Lung (tissue), 12 donors: ENCODE results near the gene U2SURP. TPM values are rescaled to one million over a fixed set of nuclear protein-coding genes. Genes with fewer than 3 reads are reported as not detected.

Source experiments
- ATAC-seq: fragments of 200-7000 bp; cut with Tn5 transposase; one replicate; pipeline ENCODE4 v1.9.1; 2020; ENCODE audit warnings: moderate number of reproducible peaks; ENCODE audit not compliant: insufficient read depth, low FRiP score
- DNase-seq, 3 donors: peaks; one replicate each; pipeline ENCODE4 v3.0.0-alpha.2; 2013 to 2017
- H3K27ac ChIP-seq, 2 donors: one replicate each; pipeline ENCODE4 v1.5.1; 2013; ENCODE audit warnings: mild to moderate bottlenecking in 2 of 2, moderate library complexity in 2 of 2, control low read depth in 1 of 2, inconsistent platforms in 1 of 2, low read depth in 1 of 2, low read length in 1 of 2
- H3K27me3 ChIP-seq, 3 donors: one replicate each; pipeline ENCODE4 v1.5.1; 2013; ENCODE audit warnings: low read length in 2 of 3; ENCODE audit not compliant: control insufficient read depth in 3 of 3, insufficient read depth in 3 of 3
- H3K36me3 ChIP-seq, 4 donors: one replicate each; pipeline ENCODE4 v1.5.1; 2013; ENCODE audit warnings: low read length in 4 of 4, mild to moderate bottlenecking in 1 of 4, moderate library complexity in 1 of 4; ENCODE audit not compliant: control insufficient read depth in 4 of 4, insufficient read depth in 4 of 4
- H3K4me1 ChIP-seq, 5 donors: one replicate each; pipeline ENCODE4 v1.5.1; 2013; ENCODE audit warnings: low read length in 5 of 5, mild to moderate bottlenecking in 2 of 5, moderate library complexity in 1 of 5; ENCODE audit not compliant: control insufficient read depth in 5 of 5, insufficient read depth in 5 of 5
- H3K4me3 ChIP-seq: one replicate; pipeline ENCODE4 v1.5.1; 2013; ENCODE audit warnings: mild to moderate bottlenecking, control low read depth, moderate library complexity
- H3K9ac ChIP-seq, 2 donors: one replicate each; pipeline ENCODE4 v1.5.1; 2013; ENCODE audit warnings: low read length in 2 of 2, control low read depth in 1 of 2; ENCODE audit not compliant: insufficient read depth in 1 of 2
- H3K9me3 ChIP-seq, 4 donors: one replicate each; pipeline ENCODE4 v1.5.1; 2013; ENCODE audit warnings: low read length in 3 of 4, mild to moderate bottlenecking in 1 of 4, moderate library complexity in 1 of 4; ENCODE audit not compliant: control insufficient read depth in 4 of 4, insufficient read depth in 3 of 4
- WGBS, 2 donors: extraction: QIAGEN DNeasy Blood & Tissue Kit; methylation state at CpG; one replicate each; pipeline ENCODE4 v1.1.7; 2013; 5-methylcytosine and 5-hydroxymethylcytosine counted together
- polyA plus RNA-seq, 2 donors: library from polyadenylated mRNA; stranded (reverse); fragments of 200-250 nt; gene quantifications; one replicate each; pipeline ENCODE4 v1.2.1, GENCODE V29; 2013
- total RNA-seq, 2 donors: library from RNA; depleted of rRNA in 1 of 2; stranded (reverse); fragments of >200 nt in 1 of 2; gene quantifications; one replicate each; pipeline ENCODE4 v1.2.1, GENCODE V29; 2014 to 2021
- TF ChIP-seq, protein P1 (sequence below): IDR thresholded peaks from 2 replicates; pipeline ENCODE4 v1.5.1; 2012; ENCODE audit warnings: mild to moderate bottlenecking; ENCODE audit errors: control extremely low read depth, extremely low read depth
- donor health status: control.
- donor health status: control.
- donor health status: Bipolar disorder and iron deficiency.
- donor health status: healthy.
- donor health status: DM: yes; HTN: yes; CAD: no.

Gene U2SURP
- total and polyA plus RNA-seq, 4 donors: 25.7 to 167 (median 46.2) TPM

- DNase-seq (no peak), ATAC-seq (no peak)
- Histone ChIP-seq H3K4me3 (no peak overlapping the region), H3K27ac (no peak overlapping the region), H3K4me1 (peaks cover 0 to 2% (median 0%) of the 10 kb centered on the region in 5 donors), H3K9me3 (no peaks in the 10 kb centered on the region), H3K9ac (no peak overlapping the region), H3K36me3 (peaks cover 0 to 9% (median 2%) of the 10 kb centered on the region in 4 donors), H3K27me3 (no peaks in the 10 kb centered on the region)
- WGBS, 2 donors: 78 to 87% methylated on average over 3 of the region's 3 CpGs
- TF ChIP-seq, protein P1, sequence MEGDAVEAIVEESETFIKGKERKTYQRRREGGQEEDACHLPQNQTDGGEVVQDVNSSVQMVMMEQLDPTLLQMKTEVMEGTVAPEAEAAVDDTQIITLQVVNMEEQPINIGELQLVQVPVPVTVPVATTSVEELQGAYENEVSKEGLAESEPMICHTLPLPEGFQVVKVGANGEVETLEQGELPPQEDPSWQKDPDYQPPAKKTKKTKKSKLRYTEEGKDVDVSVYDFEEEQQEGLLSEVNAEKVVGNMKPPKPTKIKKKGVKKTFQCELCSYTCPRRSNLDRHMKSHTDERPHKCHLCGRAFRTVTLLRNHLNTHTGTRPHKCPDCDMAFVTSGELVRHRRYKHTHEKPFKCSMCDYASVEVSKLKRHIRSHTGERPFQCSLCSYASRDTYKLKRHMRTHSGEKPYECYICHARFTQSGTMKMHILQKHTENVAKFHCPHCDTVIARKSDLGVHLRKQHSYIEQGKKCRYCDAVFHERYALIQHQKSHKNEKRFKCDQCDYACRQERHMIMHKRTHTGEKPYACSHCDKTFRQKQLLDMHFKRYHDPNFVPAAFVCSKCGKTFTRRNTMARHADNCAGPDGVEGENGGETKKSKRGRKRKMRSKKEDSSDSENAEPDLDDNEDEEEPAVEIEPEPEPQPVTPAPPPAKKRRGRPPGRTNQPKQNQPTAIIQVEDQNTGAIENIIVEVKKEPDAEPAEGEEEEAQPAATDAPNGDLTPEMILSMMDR: no peak
Measured at GRCh38 chr3:143010024-143010423, 8.7 kb downstream of the U2SURP start.

DNA sequence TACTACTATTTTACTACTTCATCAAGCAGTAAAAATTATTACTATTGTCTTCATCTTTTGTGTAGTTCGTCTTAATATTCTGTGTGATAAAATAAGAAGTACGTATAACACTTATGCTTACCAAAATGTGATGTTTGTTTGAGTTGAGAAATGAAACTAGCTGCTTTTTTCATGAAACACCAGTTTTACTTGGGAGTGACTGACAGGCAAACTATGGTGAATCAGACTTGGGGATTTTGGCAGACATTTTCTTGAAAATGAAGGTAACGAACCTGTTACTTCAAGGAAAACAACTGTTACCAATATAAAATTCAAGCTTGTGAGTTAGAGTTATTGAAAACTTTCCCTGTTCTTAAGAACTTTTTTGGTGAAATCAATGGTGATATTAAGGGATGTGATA is 10.3 kb downstream of the U2SURP start:
- Histone ChIP-seq H3K4me1 (peaks cover 0 to 2% (median 0%) of the 10 kb centered on the region in 5 donors), H3K27me3 (no peaks in the 10 kb centered on the region), H3K9ac (no peak overlapping the region), H3K27ac (no peak overlapping the region), H3K36me3 (peaks cover under 1 to 15% (median 2%) of the 10 kb centered on the region in 4 donors), H3K9me3 (no peaks in the 10 kb centered on the region), H3K4me3 (no peak overlapping the region)
- DNase-seq (no peak), ATAC-seq (no peak)
- TF ChIP-seq, protein P1: no peak
- 88 to 93% methylated on average over 3 of the region's 3 CpGs for WGBS, 2 donors

DNA sequence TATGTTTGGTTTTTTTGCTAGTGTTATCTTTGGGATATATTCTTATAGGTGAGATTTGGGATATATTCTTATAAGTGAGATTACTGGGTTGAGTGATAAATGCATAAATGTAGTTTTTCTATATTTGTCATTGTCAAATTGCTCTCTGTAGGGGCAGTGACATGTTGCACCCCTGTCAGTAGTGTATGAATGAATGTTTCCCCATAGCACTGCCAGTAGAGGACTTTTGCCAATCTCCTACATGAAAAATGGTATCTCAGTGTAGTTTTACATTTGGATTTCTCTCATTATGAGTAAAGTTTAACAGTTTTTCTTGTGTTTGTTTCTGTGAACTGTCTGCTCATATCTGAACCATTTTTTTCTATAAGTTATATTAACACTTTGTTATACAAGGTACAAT is 13.6 kb downstream of the U2SURP start:
- Histone ChIP-seq H3K9me3 (no peaks in the 10 kb centered on the region), H3K4me1 (no peaks in the 10 kb centered on the region), H3K27ac (no peak overlapping the region), H3K9ac (no peak overlapping the region), H3K36me3 (peaks cover 5 to 34% (median 17%) of the 10 kb centered on the region in 4 donors), H3K4me3 (no peak overlapping the region), H3K27me3 (no peaks in the 10 kb centered on the region)
- DNase-seq (no peak), ATAC-seq (no peak)
- TF ChIP-seq, protein P1: no peak

GRCh38 chr3:143016321-143016972 is 15.1 kb downstream of the U2SURP start:
- Histone ChIP-seq H3K9me3 (no peaks in the 10 kb centered on the region), H3K4me1 (no peaks in the 10 kb centered on the region), H3K36me3 (peaks cover 10 to 46% (median 25%) of the 10 kb centered on the region in 4 donors), H3K27me3 (no peaks in the 10 kb centered on the region), H3K4me3 (no peak overlapping the region), H3K9ac (no peak overlapping the region), H3K27ac (no peak overlapping the region)
- ATAC-seq: no peak
- 90 to 91% methylated on average over 3 of the region's 3 CpGs for WGBS, 2 donors
- TF ChIP-seq, protein P1: peak; percentile 13
- peak in 1 of 3 donors; percentile 25 for DNase-seq
